KG1 (cell line): ENCODE results near the gene PLCH1.

Experiments used
- DNase-seq: peaks from one replicate; lab custom pipeline; 2025; lab: John Stamatoyannopoulos, UW

PLCH1 gene

GRCh38 chr3:155746703-155747102, 1.8 kb upstream of the PLCH1 start:
- DNase-seq = no peak

GRCh38 chr3:155745795-155746550, 1.1 kb upstream of the PLCH1 start:
- DNase-seq = no peak

GRCh38 chr3:155744010-155744625, 753 bp downstream of the PLCH1 start:
- no peak for DNase-seq

GRCh38 chr3:155743606-155744005, 1.3 kb downstream of the PLCH1 start:
- no peak for DNase-seq

GRCh38 chr3:155742349-155742965, 2.4 kb downstream of the PLCH1 start:
- DNase-seq = no peak

- DNase-seq = no peak
Measured at GRCh38 chr3:155741603-155742002, 3.3 kb downstream of the PLCH1 start.

- no peak for DNase-seq
Measured at GRCh38 chr3:155741101-155741500, 3.8 kb downstream of the PLCH1 start.

- DNase-seq = no peak
Measured at GRCh38 chr3:155739154-155739553, 5.7 kb downstream of the PLCH1 start.

GRCh38 chr3:155738580-155739076, 6.2 kb downstream of the PLCH1 start:
- no peak for DNase-seq

- no peak for DNase-seq
Measured at GRCh38 chr3:155737844-155738460, 6.9 kb downstream of the PLCH1 start.

- DNase-seq = no peak
Measured at GRCh38 chr3:155736381-155736780, 8.5 kb downstream of the PLCH1 start.

GRCh38 chr3:155730843-155731242, 14.0 kb downstream of the PLCH1 start:
- DNase-seq = no peak

GRCh38 chr3:155727836-155728235, 17.0 kb downstream of the PLCH1 start:
- no peak for DNase-seq

GRCh38 chr3:155714295-155714718, 30.6 kb downstream of the PLCH1 start:
- DNase-seq = no peak

- DNase-seq = no peak
Measured at GRCh38 chr3:155712008-155712407, 32.9 kb downstream of the PLCH1 start.

- no peak for DNase-seq
Measured at GRCh38 chr3:155704771-155705559, 39.9 kb downstream of the PLCH1 start.

- DNase-seq = no peak
Measured at GRCh38 chr3:155704061-155704460, 40.8 kb downstream of the PLCH1 start.

- no peak for DNase-seq
Measured at GRCh38 chr3:155702745-155703591, 41.9 kb downstream of the PLCH1 start.

- DNase-seq = peak; percentile 72
Measured at GRCh38 chr3:155701882-155702465, 42.9 kb downstream of the PLCH1 start.

GRCh38 chr3:155697542-155697941, 47.3 kb downstream of the PLCH1 start:
- no peak for DNase-seq
